Thyroid gland (tissue), 4 donors: Measurements from ENCODE around the gene CXCR6.

ENCODE experiments used
- CTCF ChIP-seq, 6 experiments: fragments of 200-600 bp in 3 of 6; fragments of 450-650 bp in 3 of 6; sonication (generic) in 3 of 6; IDR thresholded peaks; one replicate each; pipeline ENCODE4 v1.5.1; 2016 to 2019; ENCODE audit warnings: antibody characterized with exemption in 6 of 6, mild to moderate bottlenecking in 2 of 6, inconsistent platforms in 1 of 6, moderate library complexity in 1 of 6
- POLR2A ChIP-seq, 2 donors: fragments of 450-650 bp; IDR thresholded peaks; one replicate each; pipeline ENCODE4 v1.6.1; 2017; ENCODE audit warnings: antibody characterized with exemption in 2 of 2, mild to moderate bottlenecking in 2 of 2, moderate library complexity in 1 of 2

- TF ChIP-seq POLR2A (IDR thresholded peaks at IDR 0.05) (no peak), CTCF (IDR thresholded peaks at IDR 0.05) (no peak)
Measured at GRCh38 chr3:45952456-45952855, 9.2 kb downstream of the CXCR6 start.
